HepG2 (cell line): Measurements from ENCODE around the gene KIAA1191. TPM values are rescaled to one million over a fixed set of nuclear protein-coding genes. Genes with fewer than 3 reads are reported as not detected.

Experiments
- ATAC-seq: fragments of 200-7000 bp; cut with Tn5 transposase; 3 replicates; pipeline ENCODE4 v1.9.1; 2020; ENCODE audit warnings: mild to moderate bottlenecking, moderate library complexity
- BruUV-seq: library from RNA; stranded (reverse); fragments of 400-500 nt; replicated peaks from 2 replicates; lab custom pipeline; 2021; lab: Mats Ljungman, UMichigan
- CTCF ChIA-PET: fragments of 300-600 bp; formaldehyde crosslinking; extraction: SDS; loops from one replicate; lab custom pipeline; 2021; ENCODE audit warnings: low total read pairs, inconsistent platforms, low intra/inter-chr PET ratio; lab: Yijun Ruan, JAX
- POLR2A ChIA-PET: fragments of 350-600 bp; sonication (Branson Sonifier 250); formaldehyde crosslinking; loops from one replicate; lab custom pipeline; 2020; ENCODE audit warnings: antibody characterized with exemption, inconsistent platforms; lab: Yijun Ruan, JAX
- DNase-seq: peaks from one replicate; pipeline ENCODE4 v3.0.0-alpha.2; 2015; ENCODE audit warnings: low spot score
- FAIRE-seq: peaks from 3 replicates; lab custom pipeline; 2011; peaks lifted over from hg19 to GRCh38; lab: Jason Lieb, UNC
- H2AFZ ChIP-seq: one replicate; pipeline ENCODE4 v1.6.1; 2011; ENCODE audit warnings: low read length, inconsistent platforms
- H3K27ac ChIP-seq: fragments of 300-600 bp; 3 replicates; pipeline ENCODE4 v1.8.0; 2011; ENCODE audit warnings: mixed run types, mild to moderate bottlenecking, mixed read lengths, low read length, inconsistent platforms; ENCODE audit not compliant: insufficient read depth; ENCODE audit errors: extremely low read length
- H3K27me3 ChIP-seq, 2 experiments: fragments of 200-600 bp in 1 of 2; 2 replicates in 1 of 2; 3 replicates in 1 of 2; pipeline versions ENCODE4 v1.6.0 to v1.8.0; 2011; ENCODE audit warnings: low read length in 2 of 2, mild to moderate bottlenecking in 2 of 2, moderate library complexity in 2 of 2, inconsistent platforms in 1 of 2; ENCODE audit not compliant: insufficient read depth in 2 of 2, control insufficient read depth in 1 of 2
- H3K36me3 ChIP-seq, 2 experiments: fragments of 200-600 bp in 1 of 2; replicated peaks in 1 of 2; 2 replicates in 1 of 2; 3 replicates in 1 of 2; pipeline versions ENCODE4 v1.5.1 to v1.8.0; 2011; ENCODE audit warnings: low read length in 2 of 2, inconsistent platforms in 1 of 2; ENCODE audit not compliant: insufficient read depth in 2 of 2, control insufficient read depth in 1 of 2
- H3K4me1 ChIP-seq: 2 replicates; pipeline ENCODE4 v1.5.1; 2012; ENCODE audit warnings: low read length, inconsistent platforms; ENCODE audit not compliant: insufficient read depth
- H3K4me2 ChIP-seq: 2 replicates; pipeline ENCODE4 v1.6.0; 2011; ENCODE audit warnings: low read depth, low read length, inconsistent platforms
- H3K4me3 ChIP-seq, 3 experiments: fragments of 200-600 bp in 1 of 3; sonication (generic), shearing (Covaris generic) in 1 of 3; replicated peaks in 1 of 3; 2 replicates each; pipeline ENCODE4 v1.5.1; 2011 to 2016; ENCODE audit warnings: low read length in 3 of 3, inconsistent platforms in 2 of 3, low read depth in 2 of 3, mild to moderate bottlenecking in 2 of 3, control low read depth in 1 of 3, mixed read lengths in 1 of 3; ENCODE audit not compliant: insufficient read depth in 1 of 3
- H3K79me2 ChIP-seq: one replicate; pipeline ENCODE4 v1.6.1; 2011; ENCODE audit warnings: low read length, inconsistent platforms; ENCODE audit not compliant: insufficient read depth
- H3K9ac ChIP-seq: 2 replicates; pipeline ENCODE4 v1.6.0; 2011; ENCODE audit warnings: mild to moderate bottlenecking, low read depth, low read length, inconsistent platforms; ENCODE audit not compliant: insufficient read depth
- H3K9me3 ChIP-seq: 2 replicates; pipeline ENCODE4 v1.5.1; 2012; ENCODE audit warnings: mild to moderate bottlenecking, low read length
- H4K20me1 ChIP-seq: 2 replicates; pipeline ENCODE4 v1.6.0; 2011; ENCODE audit warnings: inconsistent platforms, mild to moderate bottlenecking, low read length, moderate library complexity; ENCODE audit not compliant: insufficient read depth
- CHCHD3 ChIP-seq: sonication (generic); formaldehyde crosslinking; IDR thresholded peaks from 2 replicates; pipeline ENCODE4 v1.8.0; 2022; ENCODE audit warnings: mild to moderate bottlenecking, missing genetic modification reagents, moderate library complexity
- NKX3-1 ChIP-seq: sonication (generic); formaldehyde crosslinking; IDR thresholded peaks from 2 replicates; pipeline ENCODE4 v1.5.0; 2020; ENCODE audit warnings: missing genetic modification reagents
- RXRB ChIP-seq: IDR thresholded peaks from 2 replicates; pipeline ENCODE4 v1.6.1; 2016; ENCODE audit warnings: borderline replicate concordance, missing genetic modification reagents, missing compliant biosample characterization
- WGBS: methylation state at CpG from one replicate; pipeline ENCODE4 v1.1.6; 2017; ENCODE audit warnings: low lambda C conversion rate; 5-methylcytosine and 5-hydroxymethylcytosine counted together
- in situ Hi-C: cut with HindIII; loops from 2 replicates; pipeline ENCODE4 v1.10.0; 2017; ENCODE audit warnings: low pct_unique_long_range_greater_than_20kb; ENCODE audit not compliant: extremely low pct_ligation_motif_present
- intact Hi-C: fragments of 100-400 bp; cut with micrococcal nuclease; formaldehyde crosslinking; loops from one replicate; pipeline ENCODE4 v1.10.0; 2022; ENCODE audit not compliant: unreplicated experiment
- polyA plus RNA-seq, 8 experiments: library from polyadenylated mRNA; depleted of rRNA in 3 of 8; stranded (reverse) in 7 of 8; unstranded in 1 of 8; fragments of >200 nt; fragmentation: Illumina TruSeq in 4 of 8; extraction: Trizol in 4 of 8; gene quantifications; 2 replicates each; pipeline versions ENCODE4 v1.2.1 to v1.2.3, GENCODE V29; 2011 to 2016; ENCODE audit warnings: low read depth in 4 of 8, missing spikeins in 1 of 8, mixed read lengths in 1 of 8; ENCODE audit not compliant: insufficient read depth in 1 of 8
- total RNA-seq, 5 experiments: library from RNA; depleted of rRNA; stranded (reverse); fragments of >200 nt; fragmentation: Illumina TruSeq; extraction: Trizol; gene quantifications; 2 replicates each; pipeline ENCODE4 v1.2.3, GENCODE V29; 2016; ENCODE audit warnings: low read depth in 1 of 5
- TF ChIP-seq, protein P1 (sequence below): sonication (generic); formaldehyde crosslinking; IDR thresholded peaks from 2 replicates; pipeline ENCODE4 v1.4.0; 2020; ENCODE audit warnings: missing genetic modification reagents
- TF ChIP-seq, protein P2 (sequence below): sonication (generic); formaldehyde crosslinking; IDR thresholded peaks from 2 replicates; pipeline ENCODE4 v1.8.1; 2023; ENCODE audit warnings: missing genetic modification reagents, mild to moderate bottlenecking, borderline replicate concordance
- TF ChIP-seq, protein P3 (sequence below): sonication (generic); formaldehyde crosslinking; IDR thresholded peaks from 2 replicates; pipeline ENCODE4 v1.5.1; 2020; ENCODE audit warnings: mild to moderate bottlenecking, missing genetic modification reagents, borderline replicate concordance

The KIAA1191 gene
- total and polyA plus RNA-seq, 2 of the 13 experiments (the other 11 are each of a cell fraction or from before 2014, with no cell fraction given), result 63.6 to 103 TPM

DNA sequence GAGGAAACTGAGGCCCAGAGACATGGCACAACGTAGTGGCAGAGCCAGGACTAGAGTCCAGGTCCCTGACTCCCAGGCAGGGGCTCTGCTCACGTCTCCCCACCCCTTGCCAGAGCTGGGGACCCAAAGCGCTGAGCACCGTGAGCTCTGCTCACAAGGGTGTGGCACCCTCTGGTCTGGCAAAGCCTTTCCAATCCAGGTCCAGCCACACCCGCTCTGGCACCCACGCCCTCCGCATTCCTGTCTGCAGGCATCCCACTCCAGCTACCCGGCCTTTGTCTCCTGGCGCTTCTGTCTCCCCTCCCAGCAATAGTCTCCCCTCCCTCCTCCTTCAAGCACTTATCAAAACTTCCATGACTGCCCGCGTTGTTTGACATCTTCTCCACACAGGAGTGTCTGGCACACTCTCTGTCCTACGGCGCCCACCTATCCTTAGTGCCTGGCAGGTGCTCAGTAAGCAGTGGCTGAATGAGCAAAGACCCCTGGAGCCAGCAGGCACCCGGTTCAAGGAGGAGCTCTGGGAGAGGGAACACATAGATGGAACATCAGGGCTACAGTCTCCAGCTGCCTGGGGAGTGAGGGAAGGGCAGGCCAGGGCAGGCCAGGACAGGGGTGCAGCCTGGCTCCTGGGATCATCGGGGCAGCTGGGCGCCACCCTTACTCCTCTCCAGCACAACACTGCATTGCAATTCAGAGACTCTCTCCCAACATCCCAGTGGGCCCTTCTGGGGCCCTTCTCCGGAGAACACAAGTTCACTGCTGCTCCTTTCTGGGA is 39.0 kb upstream of the KIAA1191 start:
- H2AFZ ChIP-seq, result no peak overlapping the region
- no peak for TF ChIP-seq RXRB (CRISPR knock-in tag)
- TF ChIP-seq, protein P1, sequence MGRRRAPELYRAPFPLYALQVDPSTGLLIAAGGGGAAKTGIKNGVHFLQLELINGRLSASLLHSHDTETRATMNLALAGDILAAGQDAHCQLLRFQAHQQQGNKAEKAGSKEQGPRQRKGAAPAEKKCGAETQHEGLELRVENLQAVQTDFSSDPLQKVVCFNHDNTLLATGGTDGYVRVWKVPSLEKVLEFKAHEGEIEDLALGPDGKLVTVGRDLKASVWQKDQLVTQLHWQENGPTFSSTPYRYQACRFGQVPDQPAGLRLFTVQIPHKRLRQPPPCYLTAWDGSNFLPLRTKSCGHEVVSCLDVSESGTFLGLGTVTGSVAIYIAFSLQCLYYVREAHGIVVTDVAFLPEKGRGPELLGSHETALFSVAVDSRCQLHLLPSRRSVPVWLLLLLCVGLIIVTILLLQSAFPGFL (CRISPR knock-in tag), result no peak
- TF ChIP-seq NKX3-1 (CRISPR knock-in tag), result no peak
- TF ChIP-seq CHCHD3, result no peak
- TF ChIP-seq, protein P2, sequence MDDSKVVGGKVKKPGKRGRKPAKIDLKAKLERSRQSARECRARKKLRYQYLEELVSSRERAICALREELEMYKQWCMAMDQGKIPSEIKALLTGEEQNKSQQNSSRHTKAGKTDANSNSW (CRISPR knock-in tag), result no peak
- TF ChIP-seq, protein P3, sequence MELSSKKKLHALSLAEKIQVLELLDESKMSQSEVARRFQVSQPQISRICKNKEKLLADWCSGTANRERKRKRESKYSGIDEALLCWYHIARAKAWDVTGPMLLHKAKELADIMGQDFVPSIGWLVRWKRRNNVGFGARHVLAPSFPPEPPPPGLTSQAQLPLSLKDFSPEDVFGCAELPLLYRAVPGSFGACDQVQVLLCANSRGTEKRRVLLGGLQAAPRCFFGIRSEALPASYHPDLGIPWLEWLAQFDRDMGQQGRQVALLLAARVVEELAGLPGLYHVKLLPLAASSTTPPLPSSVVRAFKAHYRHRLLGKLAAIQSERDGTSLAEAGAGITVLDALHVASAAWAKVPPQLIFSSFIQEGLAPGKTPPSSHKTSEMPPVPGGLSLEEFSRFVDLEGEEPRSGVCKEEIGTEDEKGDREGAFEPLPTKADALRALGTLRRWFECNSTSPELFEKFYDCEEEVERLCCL, result no peak
- no TSS peak for BruUV-seq
- H3K4me3 ChIP-seq, result no peak overlapping the region
- 0 out of 5 replicates have a peak, but pooled peaks cover 0 to 2% of the 10 kb centered on the region in 2 experiments for H3K36me3 ChIP-seq
- H3K27ac ChIP-seq, result no peak overlapping the region
- ATAC-seq, result no peak
- peaks cover 25% of the 10 kb centered on the region for H3K4me1 ChIP-seq
- ChIA-PET CTCF (no interaction called here), POLR2A (interaction anchor here (0.7 to 1.1 kb wide), 2 partner anchors 11 to 137 kb away, joined by 3 read pairs; partner anchors contain the start of gene RNF44)
- intact Hi-C loops, result no loop called here
- DNase-seq, result no peak
- no peaks in the 10 kb centered on the region for H3K9me3 ChIP-seq
- H4K20me1 ChIP-seq, result no peaks in the 10 kb centered on the region
- H3K9ac ChIP-seq, result no peak overlapping the region
- in situ Hi-C loops, result no loop called here
- H3K4me2 ChIP-seq, result no peak overlapping the region
- H3K79me2 ChIP-seq, result no peaks in the 10 kb centered on the region
- no peak for FAIRE-seq
- WGBS, result 93% methylated on average over 14 of the region's 17 CpGs
- no peaks in the 10 kb centered on the region for H3K27me3 ChIP-seq
